PFSK-1 (cell line): ENCODE measurements around the gene ILDR2.

ENCODE experiments used
- FOXP2 ChIP-seq: optimal IDR thresholded peaks from 2 replicates; pipeline ENCODE3; 2011; ENCODE audit warnings: borderline replicate concordance, control low read depth, inconsistent platforms; ENCODE audit not compliant: insufficient read depth; ENCODE audit errors: extremely low read length, extremely low read depth
- POLR2AphosphoS5 ChIP-seq: IDR thresholded peaks from 2 replicates; pipeline ENCODE4 v1.6.1; 2012; ENCODE audit warnings: low read depth, mild to moderate bottlenecking, control low read depth, low read length, moderate library complexity
- SIN3A ChIP-seq: IDR thresholded peaks from 2 replicates; pipeline ENCODE4 v1.6.1; 2012; ENCODE audit warnings: mild to moderate bottlenecking, low read length, moderate library complexity, borderline replicate concordance; ENCODE audit not compliant: insufficient read depth
- TAF1 ChIP-seq: IDR thresholded peaks from 2 replicates; pipeline ENCODE4 v1.6.1; 2012; ENCODE audit warnings: low read length, control low read depth, borderline replicate concordance; ENCODE audit not compliant: insufficient read depth
- TF ChIP-seq, protein P1 (sequence below), 2 experiments: IDR thresholded peaks; 2 replicates each; pipeline versions ENCODE4 v1.6.1 to v1.8.0; 2011 to 2012; ENCODE audit warnings: low read depth in 2 of 2, low read length in 2 of 2, control low read depth in 1 of 2, inconsistent platforms in 1 of 2, mild to moderate bottlenecking in 1 of 2, moderate library complexity in 1 of 2; ENCODE audit not compliant: insufficient read depth in 1 of 2

The ILDR2 gene

DNA sequence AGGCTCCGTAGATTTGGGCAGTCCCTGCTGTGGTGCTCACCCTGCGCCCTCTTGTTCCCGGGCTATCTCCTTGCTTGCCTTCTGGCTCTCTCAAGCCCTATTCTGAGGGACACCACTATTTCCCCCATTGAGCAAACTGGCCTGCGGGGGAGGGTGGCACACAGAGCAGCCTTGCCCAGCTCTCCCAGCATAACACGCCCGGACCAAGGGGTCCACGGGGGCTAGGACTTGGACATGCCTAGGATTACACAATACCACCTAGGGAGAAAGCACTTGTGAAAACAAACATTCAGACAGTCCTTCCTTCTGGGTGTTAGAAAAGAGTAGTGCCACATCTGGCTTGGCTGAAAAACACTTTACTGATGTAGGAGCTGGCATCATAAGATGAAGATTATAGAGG is 106.7 kb downstream of the ILDR2 start:
- no peak for TF ChIP-seq SIN3A
- TF ChIP-seq, protein P1, sequence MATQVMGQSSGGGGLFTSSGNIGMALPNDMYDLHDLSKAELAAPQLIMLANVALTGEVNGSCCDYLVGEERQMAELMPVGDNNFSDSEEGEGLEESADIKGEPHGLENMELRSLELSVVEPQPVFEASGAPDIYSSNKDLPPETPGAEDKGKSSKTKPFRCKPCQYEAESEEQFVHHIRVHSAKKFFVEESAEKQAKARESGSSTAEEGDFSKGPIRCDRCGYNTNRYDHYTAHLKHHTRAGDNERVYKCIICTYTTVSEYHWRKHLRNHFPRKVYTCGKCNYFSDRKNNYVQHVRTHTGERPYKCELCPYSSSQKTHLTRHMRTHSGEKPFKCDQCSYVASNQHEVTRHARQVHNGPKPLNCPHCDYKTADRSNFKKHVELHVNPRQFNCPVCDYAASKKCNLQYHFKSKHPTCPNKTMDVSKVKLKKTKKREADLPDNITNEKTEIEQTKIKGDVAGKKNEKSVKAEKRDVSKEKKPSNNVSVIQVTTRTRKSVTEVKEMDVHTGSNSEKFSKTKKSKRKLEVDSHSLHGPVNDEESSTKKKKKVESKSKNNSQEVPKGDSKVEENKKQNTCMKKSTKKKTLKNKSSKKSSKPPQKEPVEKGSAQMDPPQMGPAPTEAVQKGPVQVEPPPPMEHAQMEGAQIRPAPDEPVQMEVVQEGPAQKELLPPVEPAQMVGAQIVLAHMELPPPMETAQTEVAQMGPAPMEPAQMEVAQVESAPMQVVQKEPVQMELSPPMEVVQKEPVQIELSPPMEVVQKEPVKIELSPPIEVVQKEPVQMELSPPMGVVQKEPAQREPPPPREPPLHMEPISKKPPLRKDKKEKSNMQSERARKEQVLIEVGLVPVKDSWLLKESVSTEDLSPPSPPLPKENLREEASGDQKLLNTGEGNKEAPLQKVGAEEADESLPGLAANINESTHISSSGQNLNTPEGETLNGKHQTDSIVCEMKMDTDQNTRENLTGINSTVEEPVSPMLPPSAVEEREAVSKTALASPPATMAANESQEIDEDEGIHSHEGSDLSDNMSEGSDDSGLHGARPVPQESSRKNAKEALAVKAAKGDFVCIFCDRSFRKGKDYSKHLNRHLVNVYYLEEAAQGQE (IDR thresholded peaks at IDR 0.05; ENCODE audit: insufficient read depth in 1 of 2, low read depth in 2 of 2, low read length in 2 of 2) = no peak
- TF ChIP-seq TAF1 = no peak
- no peak for TF ChIP-seq POLR2AphosphoS5
- TF ChIP-seq FOXP2 = no peak

DNA sequence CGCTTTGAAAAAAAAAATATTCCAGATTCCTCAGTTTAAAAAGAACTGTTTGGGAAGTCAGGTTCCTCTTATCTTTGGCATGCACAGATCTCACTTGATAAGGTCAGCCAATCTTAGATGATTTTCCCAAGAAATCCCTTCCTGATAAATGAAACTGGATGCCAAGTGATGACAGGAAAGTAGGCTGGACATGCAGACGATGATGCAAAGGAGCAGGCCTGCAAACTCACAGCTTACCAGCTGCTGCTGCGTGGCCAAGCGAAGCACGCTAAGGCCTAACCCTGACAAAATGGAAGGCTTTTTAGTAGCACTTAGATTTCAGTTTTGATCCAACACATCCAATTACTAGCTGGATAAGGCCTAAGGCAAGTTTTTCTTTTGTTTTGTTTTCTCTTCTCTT is 109.4 kb downstream of the ILDR2 start:
- TF ChIP-seq POLR2AphosphoS5 (no peak), SIN3A (no peak), TAF1 (no peak), FOXP2 (no peak)
- TF ChIP-seq, protein P1 (IDR thresholded peaks at IDR 0.05; ENCODE audit: insufficient read depth in 1 of 2, low read depth in 2 of 2, low read length in 2 of 2) = no peak

DNA sequence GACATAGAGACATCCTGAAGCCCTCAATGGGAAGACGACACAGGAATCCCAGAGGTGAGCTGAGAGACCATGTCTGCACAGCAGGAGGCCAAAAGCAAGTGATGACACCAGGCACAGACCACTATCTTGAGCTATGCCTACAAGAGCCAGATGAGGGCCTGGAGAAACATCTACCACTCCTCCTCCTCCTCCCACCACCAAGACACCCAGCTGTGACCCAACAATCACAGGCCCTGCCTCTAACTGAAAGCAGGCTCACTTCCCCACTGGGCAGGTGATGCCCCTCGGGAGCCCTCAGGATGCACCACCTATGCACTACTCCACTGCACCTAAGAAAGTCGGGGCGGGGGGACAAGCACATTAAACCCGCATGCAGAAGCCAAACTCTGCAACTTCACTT is 115.7 kb downstream of the ILDR2 start:
- no peak for TF ChIP-seq SIN3A
- TF ChIP-seq FOXP2 = no peak
- TF ChIP-seq POLR2AphosphoS5 = no peak
- no peak for TF ChIP-seq TAF1
- TF ChIP-seq, protein P1 (IDR thresholded peaks at IDR 0.05; ENCODE audit: insufficient read depth in 1 of 2, low read depth in 2 of 2, low read length in 2 of 2) = no peak

DNA sequence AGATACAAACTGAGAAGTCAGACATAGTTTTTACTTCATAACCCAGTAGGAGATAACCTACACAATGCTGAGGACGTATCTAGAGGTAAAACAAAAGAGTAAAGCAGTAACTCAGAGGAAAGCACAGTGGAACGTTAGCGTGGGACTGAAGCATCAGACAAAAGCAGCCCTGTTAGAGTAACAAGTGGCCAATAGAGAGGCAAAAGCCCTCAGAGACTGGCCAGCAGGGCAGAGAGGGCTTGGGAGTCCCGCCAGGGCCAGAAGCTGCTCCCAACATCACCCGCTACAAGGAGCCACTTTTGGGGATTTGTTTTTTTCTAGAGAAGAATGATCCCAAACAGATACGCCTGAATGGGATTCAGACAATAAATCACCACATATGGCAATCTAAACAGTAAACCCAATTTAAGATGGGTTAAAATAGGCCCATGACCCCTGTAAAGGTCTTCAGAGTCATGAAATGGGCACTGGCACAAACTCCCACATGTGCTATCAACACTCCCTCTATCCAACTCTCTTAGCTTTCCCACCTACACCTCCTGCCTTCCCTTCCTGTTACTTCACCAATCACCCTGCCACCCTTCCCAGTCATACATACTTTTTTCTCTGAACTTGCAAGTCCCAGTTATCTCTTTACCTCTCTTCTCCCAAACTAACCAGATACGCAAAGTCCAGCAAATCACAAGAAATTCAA is 116.5 kb downstream of the ILDR2 start:
- TF ChIP-seq TAF1 = no peak
- TF ChIP-seq, protein P1 (IDR thresholded peaks at IDR 0.05; ENCODE audit: insufficient read depth in 1 of 2, low read depth in 2 of 2, low read length in 2 of 2) = no peak
- TF ChIP-seq SIN3A = no peak
- TF ChIP-seq POLR2AphosphoS5 = no peak
- TF ChIP-seq FOXP2 = no peak
